ENCODE results near the gene COG5. TPM values are rescaled to one million over a fixed set of nuclear protein-coding genes. Genes with fewer than 3 reads are reported as not detected.

COG5 gene
- total and polyA plus RNA-seq, 4 donors, result 4.1 to 27.1 (median 8.4) TPM

GRCh38 chr7:107597953-107598352 is 34.2 kb upstream of the COG5 start:
- TF ChIP-seq ZBTB33 (IDR thresholded peaks at IDR 0.05) (no peak), REST (IDR thresholded peaks at IDR 0.05) (no peak), ATF3 (IDR thresholded peaks at IDR 0.05) (no peak), GABPA (IDR thresholded peaks at IDR 0.05 in 1 of 2, conservative IDR thresholded peaks at IDR 0.05 in 1 of 2) (no peak), RXRA (IDR thresholded peaks at IDR 0.05) (no peak), CTCF (IDR thresholded peaks at IDR 0.05; ENCODE audit: low read depth, low read length, missing input control) (no peak), FOXA2 (IDR thresholded peaks at IDR 0.05) (no peak), YY1 (IDR thresholded peaks at IDR 0.05) (no peak), HNF4A (conservative IDR thresholded peaks at IDR 0.05) (no peak), HNF4G (IDR thresholded peaks at IDR 0.05) (no peak), NR2F2 (IDR thresholded peaks at IDR 0.05) (no peak), RAD21 (IDR thresholded peaks at IDR 0.05) (no peak), FOXA1 (IDR thresholded peaks at IDR 0.05) (no peak), MAX (IDR thresholded peaks at IDR 0.05) (no peak), SP1 (IDR thresholded peaks at IDR 0.05) (no peak)
- H3K27me3 ChIP-seq (ENCODE audit: control insufficient read depth in 4 of 4, insufficient read depth in 4 of 4, low read length in 3 of 4), result no peaks in the 10 kb centered on the region
- H3K36me3 ChIP-seq (ENCODE audit: control insufficient read depth in 4 of 4, insufficient read depth in 3 of 4, low read depth in 1 of 4, low read length in 3 of 4), result peaks cover 0 to 17% (median 9%) of the 10 kb centered on the region in 4 donors

GRCh38 chr7:107597582-107597916 is 33.8 kb upstream of the COG5 start:
- H3K9me3 ChIP-seq (ENCODE audit: control insufficient read depth in 4 of 4, low read length in 3 of 4), result no peaks in the 10 kb centered on the region
- no peaks in the 10 kb centered on the region for H3K27me3 ChIP-seq (ENCODE audit: control insufficient read depth in 4 of 4, insufficient read depth in 4 of 4, low read length in 3 of 4)
- no peaks in the 10 kb centered on the region for H3K4me1 ChIP-seq (ENCODE audit: control insufficient read depth in 4 of 4, insufficient read depth in 4 of 4, low read length in 3 of 4)
- no peak overlapping the region for H3K27ac ChIP-seq (ENCODE audit: low read depth in 1 of 2, low read length in 2 of 2)
- 86% methylated on average over 1 of the region's 1 CpG for WGBS
- H3K4me3 ChIP-seq (ENCODE audit: low read depth in 1 of 3, low read length in 3 of 3), result no peak overlapping the region
- peaks cover 0 to 17% (median 9%) of the 10 kb centered on the region in 4 donors for H3K36me3 ChIP-seq (ENCODE audit: control insufficient read depth in 4 of 4, insufficient read depth in 3 of 4, low read depth in 1 of 4, low read length in 3 of 4)
- no peak overlapping the region for H3K9ac ChIP-seq (ENCODE audit: low read depth in 1 of 2, low read length in 2 of 2)
- DNase-seq (ENCODE audit: low spot score), result no peak
- no peak for TF ChIP-seq MAX (IDR thresholded peaks at IDR 0.05)
- TF ChIP-seq RXRA (IDR thresholded peaks at IDR 0.05), result no peak
- no peak for TF ChIP-seq NR2F2 (IDR thresholded peaks at IDR 0.05)
- TF ChIP-seq TAF1 (conservative IDR thresholded peaks at IDR 0.05), result no peak
- no peak for TF ChIP-seq FOXA1 (IDR thresholded peaks at IDR 0.05)
- no peak for TF ChIP-seq SP1 (IDR thresholded peaks at IDR 0.05)
- no peak for TF ChIP-seq GABPA (IDR thresholded peaks at IDR 0.05 in 1 of 2, conservative IDR thresholded peaks at IDR 0.05 in 1 of 2)
- TF ChIP-seq CTCF (IDR thresholded peaks at IDR 0.05; ENCODE audit: low read depth, low read length, missing input control), result no peak
- TF ChIP-seq ATF3 (IDR thresholded peaks at IDR 0.05), result no peak
- TF ChIP-seq HNF4G (IDR thresholded peaks at IDR 0.05), result no peak
- no peak for TF ChIP-seq RAD21 (IDR thresholded peaks at IDR 0.05)
- TF ChIP-seq ZBTB33 (IDR thresholded peaks at IDR 0.05), result no peak

More at GRCh38 chr7:107597953-107598352, 34.2 kb upstream of the COG5 start:
- no peak for DNase-seq (ENCODE audit: low spot score)
- WGBS, result 85% methylated on average over 4 of the region's 4 CpGs
- Histone ChIP-seq H3K4me1 (ENCODE audit: control insufficient read depth in 4 of 4, insufficient read depth in 4 of 4, low read length in 3 of 4) (no peaks in the 10 kb centered on the region), H3K27ac (ENCODE audit: low read depth in 1 of 2, low read length in 2 of 2) (no peak overlapping the region), H3K9me3 (ENCODE audit: control insufficient read depth in 4 of 4, low read length in 3 of 4) (no peaks in the 10 kb centered on the region), H3K9ac (ENCODE audit: low read depth in 1 of 2, low read length in 2 of 2) (no peak overlapping the region), H3K4me3 (ENCODE audit: low read depth in 1 of 3, low read length in 3 of 3) (no peak overlapping the region)
